A549 (cell line): Measurements from ENCODE around the gene NFATC3. TPM values are rescaled to one million over a fixed set of nuclear protein-coding genes. Genes with fewer than 3 reads are reported as not detected.

ENCODE experiments used
- ATAC-seq, 2 experiments: fragments of 200-7000 bp in 1 of 2; fragments of >200 bp in 1 of 2; cut with Nextera tagmentation in 1 of 2; cut with Tn5 transposase in 1 of 2; 3 replicates each; pipeline versions ENCODE4 v1.8.0 to v1.9.1; 2018 to 2020; ENCODE audit warnings: mild to moderate bottlenecking in 1 of 2, moderate library complexity in 1 of 2
- CTCF ChIA-PET: fragments of 300-600 bp; sonication (Branson Sonifier 250); formaldehyde crosslinking; extraction: SDS; loops from one replicate; lab custom pipeline; 2021; ENCODE audit warnings: antibody characterized with exemption, inconsistent platforms; lab: Yijun Ruan, JAX
- POLR2A ChIA-PET: fragments of 350-600 bp; formaldehyde crosslinking; extraction: SDS; loops from one replicate; lab custom pipeline; 2021; ENCODE audit warnings: antibody characterized with exemption, inconsistent platforms; lab: Yijun Ruan, JAX
- DNase-seq, 2 experiments: peaks; one replicate each; pipeline versions ENCODE4 v3.0.0 to v3.0.0-alpha.2; 2011 to 2016; ENCODE audit warnings: low read depth in 1 of 2, low spot score in 1 of 2
- FAIRE-seq: peaks from 2 replicates; lab custom pipeline; 2011; peaks lifted over from hg19 to GRCh38; lab: Jason Lieb, UNC
- H3K27ac ChIP-seq, 2 experiments: fragments of >200 bp; sonication (Bioruptor Twin); formaldehyde crosslinking; 3 replicates each; pipeline ENCODE4 v1.5.1; 2016 to 2017
- H3K4me1 ChIP-seq: fragments of >200 bp; sonication (Bioruptor Twin); formaldehyde crosslinking; 3 replicates; pipeline ENCODE4 v1.6.1; 2016
- H3K4me2 ChIP-seq: fragments of >200 bp; sonication (Bioruptor Twin); formaldehyde crosslinking; 3 replicates; pipeline ENCODE4 v1.6.1; 2016
- H3K4me3 ChIP-seq: fragments of >200 bp; sonication (Bioruptor Twin); formaldehyde crosslinking; 3 replicates; pipeline ENCODE4 v1.5.1; 2016
- H3K9me3 ChIP-seq: fragments of >200 bp; sonication (Bioruptor Twin); formaldehyde crosslinking; 3 replicates; pipeline ENCODE4 v1.6.1; 2016
- CBX2 ChIP-seq: fragments of 200-600 bp; sonication (generic); IDR thresholded peaks from 2 replicates; pipeline ENCODE4 v1.6.1; 2016; ENCODE audit warnings: low read depth, mild to moderate bottlenecking, borderline replicate concordance
- CBX8 ChIP-seq: fragments of 200-600 bp; sonication (generic); IDR thresholded peaks from 2 replicates; pipeline ENCODE4 v1.6.1; 2016
- CHD4 ChIP-seq: fragments of 200-600 bp; sonication (generic); IDR thresholded peaks from 2 replicates; pipeline ENCODE4 v1.6.1; 2016; ENCODE audit warnings: antibody characterized with exemption, mild to moderate bottlenecking, borderline replicate concordance
- CTCF ChIP-seq: fragments of >200 bp; sonication (Bioruptor Twin); formaldehyde crosslinking; IDR thresholded peaks from 3 replicates; pipeline ENCODE4 v1.5.1; 2016
- FOXS1 ChIP-seq: fragments of 250-450 bp; sonication (Bioruptor Pico); IDR thresholded peaks from 2 replicates; pipeline ENCODE4 v1.5.0; 2020; ENCODE audit warnings: mild to moderate bottlenecking, moderate library complexity
- HMGXB4 ChIP-seq: fragments of 250-450 bp; sonication (Bioruptor Pico); IDR thresholded peaks from 2 replicates; pipeline ENCODE4 v1.5.0; 2021; ENCODE audit warnings: mild to moderate bottlenecking, moderate library complexity, borderline replicate concordance
- JUN ChIP-seq, 2 experiments: fragments of >200 bp; sonication (Bioruptor Twin); formaldehyde crosslinking; IDR thresholded peaks; 2 replicates in 1 of 2; 3 replicates in 1 of 2; pipeline ENCODE4 v1.6.1; 2016 to 2017
- KDM5A ChIP-seq: fragments of 200-600 bp; sonication (generic); IDR thresholded peaks from 2 replicates; pipeline ENCODE4 v1.6.1; 2016; ENCODE audit warnings: antibody characterized with exemption, mild to moderate bottlenecking
- MAFK ChIP-seq: fragments of 450-650 bp; IDR thresholded peaks from 2 replicates; pipeline ENCODE4 v1.6.1; 2014; ENCODE audit not compliant: partially characterized antibody
- MYC ChIP-seq: IDR thresholded peaks from 2 replicates; pipeline ENCODE4 v1.6.1; 2012; ENCODE audit warnings: mild to moderate bottlenecking, inconsistent platforms, low read length, improper control_type of control experiment, borderline replicate concordance
- NPAS2 ChIP-seq: fragments of 250-450 bp; sonication (Bioruptor Pico); IDR thresholded peaks from 2 replicates; pipeline ENCODE4 v1.8.0; 2022; ENCODE audit warnings: mild to moderate bottlenecking, moderate library complexity, borderline replicate concordance
- NR3C1 ChIP-seq: fragments of >200 bp; sonication (Bioruptor Twin); formaldehyde crosslinking; IDR thresholded peaks from 3 replicates; pipeline ENCODE4 v1.6.1; 2017
- RARB ChIP-seq: fragments of 250-450 bp; sonication (Bioruptor Pico); IDR thresholded peaks from 2 replicates; pipeline ENCODE4 v1.8.0; 2021; ENCODE audit warnings: mild to moderate bottlenecking, moderate library complexity
- REST ChIP-seq: fragments of 200-600 bp; sonication (generic); IDR thresholded peaks from 2 replicates; pipeline ENCODE4 v1.6.1; 2016; ENCODE audit warnings: antibody characterized with exemption, mild to moderate bottlenecking, moderate library complexity
- RNF2 ChIP-seq: fragments of 200-600 bp; sonication (generic); IDR thresholded peaks from 2 replicates; pipeline ENCODE4 v1.6.1; 2016; ENCODE audit warnings: low read depth, mild to moderate bottlenecking, antibody characterized with exemption, moderate library complexity, borderline replicate concordance
- SREBF2 ChIP-seq: fragments of 450-650 bp; IDR thresholded peaks from 2 replicates; pipeline ENCODE4 v1.6.1; 2014; ENCODE audit warnings: mild to moderate bottlenecking, moderate library complexity
- ZC3H11A ChIP-seq: fragments of 450-650 bp; IDR thresholded peaks from 2 replicates; pipeline ENCODE4 v1.6.1; 2014; ENCODE audit warnings: antibody characterized with exemption, mild to moderate bottlenecking
- ZSCAN20 ChIP-seq: fragments of 250-450 bp; sonication (Bioruptor Pico); IDR thresholded peaks from 2 replicates; pipeline ENCODE4 v1.8.0; 2022; ENCODE audit warnings: mild to moderate bottlenecking, moderate library complexity
- WGBS: methylation state at CpG from one replicate; pipeline ENCODE4 v1.1.6; 2017; ENCODE audit errors: missing lambda C conversion rate; 5-methylcytosine and 5-hydroxymethylcytosine counted together
- polyA plus RNA-seq, 4 experiments: library from polyadenylated mRNA; depleted of rRNA in 3 of 4; stranded (reverse); fragments of >200 nt; fragmentation: RNase III in 1 of 4; extraction: RNeasy Plus Mini Kit Qiagen cat#74134 plus additional on column Dnase treatment in 1 of 4; gene quantifications; 2 replicates in 3 of 4; 3 replicates in 1 of 4; pipeline ENCODE4 v1.2.3, GENCODE V29; 2011 to 2017
- TF ChIP-seq, protein P1 (sequence below): IDR thresholded peaks from 2 replicates; pipeline ENCODE4 v1.6.1; 2012; ENCODE audit warnings: low read depth, borderline replicate concordance
- TF ChIP-seq, protein P2 (sequence below): IDR thresholded peaks from 2 replicates; pipeline ENCODE4 v1.6.1; 2012

Gene NFATC3
- polyA plus RNA-seq, 2 of the 4 experiments (the other 2 are of a cell fraction), result 13.3 to 23.9 TPM

GRCh38 chr16:68246121-68246520 is 161.0 kb downstream of the NFATC3 start:
- 88% methylated on average over 6 of the region's 7 CpGs for WGBS

DNA sequence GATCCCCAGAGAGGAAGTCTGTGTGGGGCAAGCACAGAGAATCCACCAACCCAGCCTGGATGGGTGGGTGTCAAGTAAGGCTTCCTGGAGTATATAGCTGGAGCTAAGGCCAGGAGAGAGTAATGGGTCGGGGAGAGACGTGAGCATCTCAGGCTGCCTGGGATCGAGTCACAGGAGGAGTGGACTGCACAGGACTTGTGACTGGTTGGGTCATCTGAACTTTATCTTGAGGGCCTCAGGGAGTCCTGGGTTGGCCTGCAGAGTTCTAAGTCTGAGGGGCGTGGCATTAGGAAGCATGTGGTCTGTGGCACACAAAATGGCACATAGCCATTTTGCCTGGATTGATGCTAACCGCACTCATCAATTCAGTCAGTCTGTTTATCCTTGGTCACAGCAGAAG is 161.5 kb downstream of the NFATC3 start:
- no peaks in the 10 kb centered on the region for H3K9me3 ChIP-seq
- H3K4me3 ChIP-seq, result no peak overlapping the region
- ATAC-seq, result no peak
- TF ChIP-seq NR3C1 (no peak), CTCF (no peak), CHD4 (no peak), JUN (IDR thresholded peaks at IDR 0.05) (no peak), CBX2 (no peak), NPAS2 (CRISPR knock-in tag) (no peak), RARB (no peak), HMGXB4 (CRISPR knock-in tag) (no peak), CBX8 (no peak), REST (no peak), RNF2 (no peak), FOXS1 (CRISPR knock-in tag) (no peak)
- TF ChIP-seq, all 56 proteins: peak for 0
- H3K4me2 ChIP-seq, result peak overlapping the region; percentile 98; the same call in 1 of the 3 replicates
- no peak for DNase-seq
- H3K27ac ChIP-seq, result no peak overlapping the region
- WGBS, result 82% methylated on average over 5 of the region's 5 CpGs
- ChIA-PET POLR2A (interaction anchor here (1.5 kb wide), 1 partner anchor 10 kb away, joined by 5 read pairs; no protein-coding TSS in a partner anchor), CTCF (interaction anchor here (0.8 to 7.8 kb wide), 5 partner anchors 9 to 97 kb away, joined by 3 to 95 read pairs (median 5); partner anchors contain the start of gene SLC7A6)
- no peak for FAIRE-seq
- peaks cover 12% of the 10 kb centered on the region; the same call in 2 of the 3 replicates for H3K4me1 ChIP-seq

More at GRCh38 chr16:68246121-68246520, 161.0 kb downstream of the NFATC3 start:
- no peak overlapping the region; the same call in 2 of the 3 replicates for H3K4me3 ChIP-seq
- FAIRE-seq, result no peak
- TF ChIP-seq NR3C1, result no peak
- H3K4me2 ChIP-seq, result peak overlapping the region; percentile 98
- H3K27ac ChIP-seq, result no peak overlapping the region
- no peaks in the 10 kb centered on the region for H3K9me3 ChIP-seq
- H3K4me1 ChIP-seq, result peaks cover 12% of the 10 kb centered on the region; the same call in 2 of the 3 replicates
- no peak for DNase-seq
- CTCF ChIA-PET, result interaction anchor here (0.8 to 7.8 kb wide), 7 partner anchors 10 to 97 kb away, joined by 3 to 95 read pairs (median 7); partner anchors contain the start of gene SLC7A6
- POLR2A ChIA-PET, result interaction anchor here (1.4 to 1.5 kb wide), 2 partner anchors 9 to 18 kb away, joined by 5 to 6 read pairs; partner anchors contain the start of gene SLC7A6
- ATAC-seq, result no peak

- WGBS, result 97% methylated on average over 2 of the region's 4 CpGs
- ChIA-PET POLR2A (no interaction called here), CTCF (interaction anchor here (5.4 to 9.0 kb wide), 4 partner anchors 13 to 81 kb away, joined by 24 to 124 read pairs (median 82); partner anchors contain the start of gene SLC7A6)
- ATAC-seq, result no peak
- no peak for FAIRE-seq
- H3K9me3 ChIP-seq, result no peaks in the 10 kb centered on the region
- no peak overlapping the region for H3K27ac ChIP-seq
- DNase-seq, result no peak
- peaks cover 12% of the 10 kb centered on the region; the same call in 2 of the 3 replicates for H3K4me1 ChIP-seq
- H3K4me3 ChIP-seq, result no peak overlapping the region
- H3K4me2 ChIP-seq, result no peak overlapping the region
- no peak for TF ChIP-seq KDM5A
- TF ChIP-seq MYC, result no peak
- TF ChIP-seq, protein P1, sequence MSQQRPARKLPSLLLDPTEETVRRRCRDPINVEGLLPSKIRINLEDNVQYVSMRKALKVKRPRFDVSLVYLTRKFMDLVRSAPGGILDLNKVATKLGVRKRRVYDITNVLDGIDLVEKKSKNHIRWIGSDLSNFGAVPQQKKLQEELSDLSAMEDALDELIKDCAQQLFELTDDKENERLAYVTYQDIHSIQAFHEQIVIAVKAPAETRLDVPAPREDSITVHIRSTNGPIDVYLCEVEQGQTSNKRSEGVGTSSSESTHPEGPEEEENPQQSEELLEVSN, result no peak
- TF ChIP-seq, protein P2, sequence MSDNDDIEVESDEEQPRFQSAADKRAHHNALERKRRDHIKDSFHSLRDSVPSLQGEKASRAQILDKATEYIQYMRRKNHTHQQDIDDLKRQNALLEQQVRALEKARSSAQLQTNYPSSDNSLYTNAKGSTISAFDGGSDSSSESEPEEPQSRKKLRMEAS, result no peak
- TF ChIP-seq ZSCAN20 (CRISPR knock-in tag), result no peak
- TF ChIP-seq MAFK, result no peak
- TF ChIP-seq JUN (IDR thresholded peaks at IDR 0.05), result no peak
- no peak for TF ChIP-seq NR3C1
- no peak for TF ChIP-seq CBX2
- TF ChIP-seq SREBF2, result no peak
- TF ChIP-seq ZC3H11A, result no peak
- no peak for TF ChIP-seq RARB
Observed at GRCh38 chr16:68247400-68247799, 162.2 kb downstream of the NFATC3 start.
